NAMALWA (cell line): ENCODE data around the gene RBM8A.

Experiments
- DNase-seq: peaks from one replicate; pipeline ENCODE4 v3.0.0-alpha.2; 2015; ENCODE audit warnings: low spot score

The RBM8A gene

GRCh38 chr1:145916745-145917144, 10.5 kb downstream of the RBM8A start:
- DNase-seq, result no peak

GRCh38 chr1:145912128-145912641, 15.1 kb downstream of the RBM8A start:
- no peak for DNase-seq

- DNase-seq, result no peak
These were observed 18.6 kb downstream of the RBM8A start for GRCh38 chr1:145908653-145909052.

GRCh38 chr1:145906954-145907753, 20.1 kb downstream of the RBM8A start:
- DNase-seq, result no peak

- no peak for DNase-seq
These were observed 25.8 kb downstream of the RBM8A start for GRCh38 chr1:145901312-145902021.

GRCh38 chr1:145898756-145899155, 28.5 kb downstream of the RBM8A start:
- no peak for DNase-seq

GRCh38 chr1:145897969-145898368, 29.3 kb downstream of the RBM8A start:
- no peak for DNase-seq

GRCh38 chr1:145895471-145895870, 31.8 kb downstream of the RBM8A start:
- no peak for DNase-seq

GRCh38 chr1:145893306-145894055, 33.8 kb downstream of the RBM8A start:
- DNase-seq, result no peak

GRCh38 chr1:145892486-145893087, 34.7 kb downstream of the RBM8A start:
- DNase-seq, result no peak

GRCh38 chr1:145891587-145892485, 35.4 kb downstream of the RBM8A start:
- DNase-seq, result peak; percentile 74

GRCh38 chr1:145891143-145891542, 36.1 kb downstream of the RBM8A start:
- DNase-seq, result no peak

- DNase-seq, result no peak
These were observed 37.6 kb downstream of the RBM8A start for GRCh38 chr1:145889722-145890121.

- no peak for DNase-seq
These were observed 39.7 kb downstream of the RBM8A start for GRCh38 chr1:145887631-145888030.

- no peak for DNase-seq
These were observed 40.5 kb downstream of the RBM8A start for GRCh38 chr1:145886816-145887215.

GRCh38 chr1:145886390-145886789, 40.9 kb downstream of the RBM8A start:
- DNase-seq, result no peak

- peak; percentile 96 for DNase-seq
These were observed 41.5 kb downstream of the RBM8A start, which contains the start of gene ANKRD35 for GRCh38 chr1:145885738-145886287. Gene ANKRD35, minus strand, starts transcription at chr1:145885866. Its CDS starts 108 bp downstream, at chr1:145885758.

GRCh38 chr1:145884675-145885074, 42.6 kb downstream of the RBM8A start:
- DNase-seq, result no peak

GRCh38 chr1:145879775-145880174, 47.5 kb downstream of the RBM8A start:
- DNase-seq, result no peak

GRCh38 chr1:145878724-145879123, 48.6 kb downstream of the RBM8A start:
- DNase-seq, result no peak
